ENCODE data around the gene ATP6V0B.

DNA sequence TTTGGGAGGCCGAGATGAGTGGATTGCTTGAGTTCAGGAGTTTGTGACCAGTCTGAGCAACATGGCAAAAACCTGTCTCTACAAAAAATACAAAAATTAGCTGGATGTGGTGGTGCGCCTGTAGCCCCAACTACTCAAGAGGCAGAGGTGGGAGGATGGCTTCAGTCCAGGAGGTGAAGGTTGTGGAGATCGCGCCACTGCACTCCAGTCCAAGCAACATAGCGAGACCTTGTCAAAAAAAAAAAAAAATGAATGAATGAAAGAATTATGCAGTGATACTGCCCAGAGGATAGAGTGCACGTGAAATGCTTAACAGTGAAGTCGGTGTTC is 5.4 kb upstream of the ATP6V0B start:
- TF ChIP-seq, protein P1, sequence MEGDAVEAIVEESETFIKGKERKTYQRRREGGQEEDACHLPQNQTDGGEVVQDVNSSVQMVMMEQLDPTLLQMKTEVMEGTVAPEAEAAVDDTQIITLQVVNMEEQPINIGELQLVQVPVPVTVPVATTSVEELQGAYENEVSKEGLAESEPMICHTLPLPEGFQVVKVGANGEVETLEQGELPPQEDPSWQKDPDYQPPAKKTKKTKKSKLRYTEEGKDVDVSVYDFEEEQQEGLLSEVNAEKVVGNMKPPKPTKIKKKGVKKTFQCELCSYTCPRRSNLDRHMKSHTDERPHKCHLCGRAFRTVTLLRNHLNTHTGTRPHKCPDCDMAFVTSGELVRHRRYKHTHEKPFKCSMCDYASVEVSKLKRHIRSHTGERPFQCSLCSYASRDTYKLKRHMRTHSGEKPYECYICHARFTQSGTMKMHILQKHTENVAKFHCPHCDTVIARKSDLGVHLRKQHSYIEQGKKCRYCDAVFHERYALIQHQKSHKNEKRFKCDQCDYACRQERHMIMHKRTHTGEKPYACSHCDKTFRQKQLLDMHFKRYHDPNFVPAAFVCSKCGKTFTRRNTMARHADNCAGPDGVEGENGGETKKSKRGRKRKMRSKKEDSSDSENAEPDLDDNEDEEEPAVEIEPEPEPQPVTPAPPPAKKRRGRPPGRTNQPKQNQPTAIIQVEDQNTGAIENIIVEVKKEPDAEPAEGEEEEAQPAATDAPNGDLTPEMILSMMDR (IDR thresholded peaks at IDR 0.05): no peak
- no peak for TF ChIP-seq EZH2 (IDR thresholded peaks at IDR 0.05; ENCODE audit: borderline replicate concordance, insufficient read depth, low read depth, low read length, poor library complexity, severe bottlenecking)

Data from B cell (primary cell).